ENCODE data around the gene TGFBR3. TPM values are rescaled to one million over a fixed set of nuclear protein-coding genes. Genes with fewer than 3 reads are reported as not detected.
A peak's percentile ranks its signal among the peaks of the same experiment; 100 is the strongest.

The TGFBR3 gene
- total and polyA plus RNA-seq, 7 donors = 1.2 to 170 (median 92.2) TPM

DNA sequence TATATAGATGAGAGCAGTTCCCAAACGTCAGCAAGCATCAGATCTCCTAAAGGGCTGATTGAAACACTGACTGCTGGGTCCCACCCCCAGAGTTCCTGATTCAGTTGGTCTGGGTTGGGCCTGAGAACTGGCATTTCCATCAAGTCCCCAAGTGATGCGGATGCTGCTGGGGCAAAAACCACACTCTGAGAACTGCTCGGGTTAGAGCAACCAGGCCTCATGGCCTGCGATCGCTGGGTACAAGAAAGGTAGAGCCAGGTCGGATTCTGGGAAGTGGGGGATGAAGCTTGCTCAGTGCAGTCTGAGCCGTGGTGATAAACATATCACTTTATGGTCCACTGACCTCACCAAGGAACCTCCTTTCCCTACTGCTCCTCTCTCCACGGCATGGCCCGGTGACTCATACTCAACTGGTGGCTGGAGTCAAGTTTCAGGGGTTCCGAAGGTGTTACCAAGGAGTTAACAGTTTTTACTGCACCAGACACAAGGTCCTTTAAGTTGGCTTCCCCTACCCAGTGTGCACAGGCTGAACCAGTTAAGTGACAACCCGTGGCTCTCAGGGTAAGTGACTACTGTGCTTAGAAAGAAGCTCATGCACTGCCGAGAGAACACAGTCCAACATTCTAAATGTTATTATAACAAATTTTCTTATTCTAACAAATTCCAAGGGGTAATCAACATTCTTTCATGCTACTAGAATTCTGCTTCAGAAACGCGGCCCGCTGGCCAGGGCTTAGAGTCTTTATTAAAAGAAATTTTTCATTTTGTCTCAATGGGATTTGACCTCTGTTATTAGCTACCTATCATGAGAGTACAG, 153.5 kb downstream of the TGFBR3 start:
- peak overlapping the region; percentile 76 to 94 (median 88) for H3K27ac ChIP-seq

GRCh38 chr1:91731815-91732214, 154.1 kb downstream of the TGFBR3 start:
- no peak for DNase-seq
- intact Hi-C loops (cut with DNase I) = no loop called here
- 32 to 72% methylated on average over 4 of the region's 4 CpGs for WGBS, 2 donors
- Histone ChIP-seq H3K4me3 (no peak overlapping the region), H3K9me3 (no peaks in the 10 kb centered on the region), H3K27ac (peak overlapping the region; percentile 76 to 94 (median 88)), H3K36me3 (peaks cover 0 to 32% (median 5%) of the 10 kb centered on the region in 4 donors), H3K27me3 (no peaks in the 10 kb centered on the region), H3K4me1 (peaks cover 0 to 77% (median 64%) of the 10 kb centered on the region in 4 donors)
- TF ChIP-seq POLR2AphosphoS5 (IDR thresholded peaks at IDR 0.05) (peak in 1 of 4 donors; percentile 21), POLR2A (IDR thresholded peaks at IDR 0.05) (no peak)

More for the DNA sequence above, 153.5 kb downstream of the TGFBR3 start:
- Histone ChIP-seq H3K36me3 (peaks cover 0 to 25% (median 5%) of the 10 kb centered on the region in 4 donors), H3K9me3 (no peaks in the 10 kb centered on the region), H3K27me3 (no peaks in the 10 kb centered on the region), H3K4me1 (peaks cover 0 to 77% (median 64%) of the 10 kb centered on the region in 4 donors), H3K4me3 (no peak overlapping the region)
- intact Hi-C loops (cut with DNase I) = no loop called here
- WGBS, 2 donors = 77 to 81% methylated on average over 15 of the region's 15 CpGs
- peak; percentile 78 for DNase-seq
- no peak for TF ChIP-seq EP300 (IDR thresholded peaks at IDR 0.05)
- TF ChIP-seq CTCF (IDR thresholded peaks at IDR 0.05) = no peak
- no peak for TF ChIP-seq POLR2A (IDR thresholded peaks at IDR 0.05)
- no peak for TF ChIP-seq POLR2AphosphoS5 (IDR thresholded peaks at IDR 0.05)

- Histone ChIP-seq H3K4me1 (peaks cover 0 to 77% (median 65%) of the 10 kb centered on the region in 4 donors), H3K27ac (peak overlapping the region; percentile 76 to 94 (median 88)), H3K4me3 (no peak overlapping the region), H3K36me3 (peaks cover 0 to 32% (median 5%) of the 10 kb centered on the region in 4 donors), H3K27me3 (no peaks in the 10 kb centered on the region), H3K9me3 (no peaks in the 10 kb centered on the region)
- WGBS, 2 donors = 80 to 87% methylated on average over 15 of the region's 15 CpGs
- peak in 3 of 4 donors; percentile 29 to 56 (median 41) for TF ChIP-seq POLR2AphosphoS5 (IDR thresholded peaks at IDR 0.05)
- TF ChIP-seq CTCF (IDR thresholded peaks at IDR 0.05) = no peak
- TF ChIP-seq EP300 (IDR thresholded peaks at IDR 0.05) = no peak
- peak; percentile 94 for DNase-seq
- intact Hi-C loops (cut with DNase I) = no loop called here
Observed at GRCh38 chr1:91730801-91731732, 154.9 kb downstream of the TGFBR3 start.

GRCh38 chr1:91729621-91730358, 156.2 kb downstream of the TGFBR3 start:
- intact Hi-C loops (cut with DNase I) = loop anchor here (5.0 kb wide), 1 partner anchor 158 kb away; the partner anchor contains the start of gene TGFBR3
- no peak for DNase-seq
- H3K27me3 ChIP-seq = no peaks in the 10 kb centered on the region
- H3K4me1 ChIP-seq = peaks cover 0 to 76% (median 67%) of the 10 kb centered on the region in 4 donors
- peak overlapping the region; percentile 76 to 94 (median 88) for H3K27ac ChIP-seq
- H3K9me3 ChIP-seq = no peaks in the 10 kb centered on the region
- WGBS, 2 donors = 74 to 86% methylated on average over 11 of the region's 11 CpGs
- TF ChIP-seq POLR2AphosphoS5 (IDR thresholded peaks at IDR 0.05) = no peak
- TF ChIP-seq EP300 (IDR thresholded peaks at IDR 0.05) = no peak
- no peak for TF ChIP-seq POLR2A (IDR thresholded peaks at IDR 0.05)
- TF ChIP-seq CTCF (IDR thresholded peaks at IDR 0.05) = no peak
- peaks cover 0 to 32% (median 5%) of the 10 kb centered on the region in 4 donors for H3K36me3 ChIP-seq
- H3K4me3 ChIP-seq = no peak overlapping the region
